Stomach (tissue), 9 donors: ENCODE measurements around the gene TGFB3. TPM values are rescaled to one million over a fixed set of nuclear protein-coding genes. Genes with fewer than 3 reads are reported as not detected.

Experiments used
- DNase-seq, 2 donors: peaks; one replicate each; pipeline versions ENCODE4 v3.0.0 to v3.0.0-alpha.2; 2013 to 2019
- H3K27ac ChIP-seq, 5 donors: fragments of 200-600 bp in 4 of 5; sonication (generic) in 4 of 5; one replicate each; pipeline ENCODE4 v1.5.1; 2013 to 2019; ENCODE audit warnings: mild to moderate bottlenecking in 1 of 5, moderate library complexity in 1 of 5
- H3K27me3 ChIP-seq, 3 donors: fragments of 200-600 bp; sonication (generic); one replicate each; pipeline ENCODE4 v1.5.1; 2017 to 2019; ENCODE audit warnings: mixed run types in 1 of 3
- H3K36me3 ChIP-seq, 4 donors: fragments of 200-600 bp; sonication (generic); 1 replicate in 3 of 4; 2 replicates in 1 of 4; pipeline ENCODE4 v1.5.1; 2016 to 2019
- H3K4me1 ChIP-seq, 4 donors: fragments of 200-600 bp; sonication (generic); one replicate each; pipeline ENCODE4 v1.5.1; 2016 to 2019
- H3K4me3 ChIP-seq, 4 donors: fragments of 200-600 bp; sonication (generic) in 3 of 4; one replicate each; pipeline ENCODE4 v1.5.1; 2016 to 2019; ENCODE audit warnings: mild to moderate bottlenecking in 1 of 4
- H3K9me3 ChIP-seq, 4 donors: fragments of 200-600 bp; sonication (generic); one replicate each; pipeline ENCODE4 v1.5.1; 2016 to 2019
- EP300 ChIP-seq: sonication (generic); formaldehyde crosslinking; IDR thresholded peaks from one replicate; pipeline ENCODE4 v1.6.1; 2017; ENCODE audit warnings: antibody characterized with exemption
- POLR2A ChIP-seq, 4 donors: fragments of 450-650 bp; IDR thresholded peaks; one replicate each; pipeline ENCODE4 v1.6.1; 2016; ENCODE audit warnings: antibody characterized with exemption in 4 of 4, control low read depth in 2 of 4, mild to moderate bottlenecking in 1 of 4, moderate library complexity in 1 of 4
- POLR2AphosphoS5 ChIP-seq, 3 donors: sonication (generic); formaldehyde crosslinking; IDR thresholded peaks; one replicate each; pipeline ENCODE4 v1.6.1; 2016; ENCODE audit warnings: antibody characterized with exemption in 3 of 3
- WGBS, 5 donors: extraction: QIAGEN DNeasy Blood & Tissue Kit in 3 of 5; methylation state at CpG; one replicate each; pipeline versions ENCODE4 v1.1.5 to v1.1.7; 2013 to 2018; 5-methylcytosine and 5-hydroxymethylcytosine counted together
- intact Hi-C: fragments of 100-400 bp; cut with DNase I; formaldehyde crosslinking; loops from one replicate; pipeline ENCODE4 v1.15.1; 2023; ENCODE audit warnings: low total_unique reads
- polyA plus RNA-seq, 3 donors: library from polyadenylated mRNA; stranded (reverse); fragments of 200-250 nt; gene quantifications; one replicate each; pipeline ENCODE4 v1.2.3, GENCODE V29; 2013
- total RNA-seq, 5 donors: library from RNA; depleted of rRNA; stranded (reverse); fragments of >200 nt; gene quantifications; one replicate each; pipeline versions ENCODE4 v1.1.0 to v1.2.3, GENCODE V29; 2014 to 2016
- TF ChIP-seq, protein P1 (sequence below), 7 experiments: fragments of 450-650 bp in 4 of 7; fragments of 200-600 bp in 3 of 7; sonication (generic) in 3 of 7; IDR thresholded peaks; one replicate each; pipeline ENCODE4 v1.5.1; 2016 to 2019; ENCODE audit warnings: antibody characterized with exemption in 7 of 7, control low read depth in 2 of 7, mild to moderate bottlenecking in 1 of 7
- donor health status: healthy with polysubstance abuse.
- donor health status: Bipolar disorder and iron deficiency.
- donor health status: healthy.

The TGFB3 gene
- total and polyA plus RNA-seq, 8 donors, result 2.0 to 24.6 (median 13.9) TPM; not detected in 1

DNA sequence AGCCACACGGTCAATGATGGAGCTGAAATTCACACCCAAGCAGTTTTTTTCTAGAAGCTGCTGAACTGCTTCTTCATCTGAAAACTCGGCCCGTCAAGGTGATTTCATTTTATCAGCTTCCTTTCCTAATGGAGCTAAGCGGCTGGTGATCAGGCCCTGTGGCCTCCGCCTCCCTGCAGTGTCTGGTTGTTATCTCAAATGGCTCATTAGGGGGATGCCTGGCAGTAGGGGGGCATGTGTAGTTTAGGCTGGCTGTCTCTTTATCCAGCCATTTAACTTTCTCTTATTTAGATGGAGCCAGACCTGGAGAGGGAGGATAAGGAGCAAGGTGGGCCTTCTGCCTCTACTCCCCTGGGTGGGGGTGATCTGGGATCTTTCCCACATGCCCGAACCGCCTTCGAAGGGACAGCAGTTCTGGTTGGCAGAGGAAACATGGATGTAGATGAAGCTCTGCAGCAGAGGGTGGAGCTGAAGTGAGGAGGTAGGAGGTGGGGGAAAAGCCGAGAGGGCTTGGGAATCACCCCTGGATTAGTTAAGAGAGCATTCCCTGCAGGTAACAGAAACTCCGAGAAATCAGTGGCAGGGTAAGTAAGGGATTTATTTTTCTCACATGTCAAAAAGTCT is 64.4 kb downstream of the TGFB3 start:
- DNase-seq, result no peak
- no peaks in the 10 kb centered on the region for H3K4me1 ChIP-seq
- intact Hi-C loops, result no loop called here
- no peaks in the 10 kb centered on the region for H3K27me3 ChIP-seq
- peaks cover 0 to 5% (median 0%) of the 10 kb centered on the region in 4 donors for H3K9me3 ChIP-seq
- H3K36me3 ChIP-seq, result peaks cover 0 to 6% (median 2%) of the 10 kb centered on the region in 4 donors
- no peak overlapping the region for H3K4me3 ChIP-seq
- TF ChIP-seq EP300, result no peak
- no peak for TF ChIP-seq POLR2AphosphoS5 (IDR thresholded peaks at IDR 0.05)
- no peak for TF ChIP-seq POLR2A (IDR thresholded peaks at IDR 0.05)
- TF ChIP-seq, protein P1, sequence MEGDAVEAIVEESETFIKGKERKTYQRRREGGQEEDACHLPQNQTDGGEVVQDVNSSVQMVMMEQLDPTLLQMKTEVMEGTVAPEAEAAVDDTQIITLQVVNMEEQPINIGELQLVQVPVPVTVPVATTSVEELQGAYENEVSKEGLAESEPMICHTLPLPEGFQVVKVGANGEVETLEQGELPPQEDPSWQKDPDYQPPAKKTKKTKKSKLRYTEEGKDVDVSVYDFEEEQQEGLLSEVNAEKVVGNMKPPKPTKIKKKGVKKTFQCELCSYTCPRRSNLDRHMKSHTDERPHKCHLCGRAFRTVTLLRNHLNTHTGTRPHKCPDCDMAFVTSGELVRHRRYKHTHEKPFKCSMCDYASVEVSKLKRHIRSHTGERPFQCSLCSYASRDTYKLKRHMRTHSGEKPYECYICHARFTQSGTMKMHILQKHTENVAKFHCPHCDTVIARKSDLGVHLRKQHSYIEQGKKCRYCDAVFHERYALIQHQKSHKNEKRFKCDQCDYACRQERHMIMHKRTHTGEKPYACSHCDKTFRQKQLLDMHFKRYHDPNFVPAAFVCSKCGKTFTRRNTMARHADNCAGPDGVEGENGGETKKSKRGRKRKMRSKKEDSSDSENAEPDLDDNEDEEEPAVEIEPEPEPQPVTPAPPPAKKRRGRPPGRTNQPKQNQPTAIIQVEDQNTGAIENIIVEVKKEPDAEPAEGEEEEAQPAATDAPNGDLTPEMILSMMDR (IDR thresholded peaks at IDR 0.05), result no peak
- H3K27ac ChIP-seq, result no peak overlapping the region
- WGBS, 5 donors, result 85 to 91% (median 90%) methylated on average over 10 of the region's 10 CpGs

DNA sequence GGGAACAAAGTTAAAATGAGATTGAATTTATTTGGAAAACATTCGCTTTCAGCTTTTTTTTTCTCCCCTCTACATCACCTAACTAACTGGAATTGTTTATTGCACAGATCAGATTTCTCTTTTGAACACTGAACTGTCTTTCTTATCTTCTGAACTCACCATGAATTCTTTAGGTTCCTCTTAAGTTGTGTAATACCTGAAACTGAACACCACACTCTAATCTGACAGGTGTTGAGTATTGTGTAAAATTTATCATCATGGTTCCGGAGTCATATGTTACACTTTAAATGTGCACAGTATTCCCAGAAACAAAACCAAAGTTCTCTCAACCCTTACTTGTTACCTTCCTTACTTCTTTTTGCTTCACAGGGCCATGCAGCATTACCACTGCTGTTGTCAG is 66.8 kb downstream of the TGFB3 start:
- Histone ChIP-seq H3K4me3 (no peak overlapping the region), H3K4me1 (no peaks in the 10 kb centered on the region), H3K36me3 (peaks cover 0 to 6% (median 2%) of the 10 kb centered on the region in 4 donors), H3K27ac (no peak overlapping the region), H3K9me3 (no peaks in the 10 kb centered on the region), H3K27me3 (no peaks in the 10 kb centered on the region)
- 94 to 100% (median 96%) methylated on average over 2 of the region's 2 CpGs for WGBS, 5 donors
- intact Hi-C loops, result no loop called here
- DNase-seq, result no peak
- no peak for TF ChIP-seq POLR2A (IDR thresholded peaks at IDR 0.05)

DNA sequence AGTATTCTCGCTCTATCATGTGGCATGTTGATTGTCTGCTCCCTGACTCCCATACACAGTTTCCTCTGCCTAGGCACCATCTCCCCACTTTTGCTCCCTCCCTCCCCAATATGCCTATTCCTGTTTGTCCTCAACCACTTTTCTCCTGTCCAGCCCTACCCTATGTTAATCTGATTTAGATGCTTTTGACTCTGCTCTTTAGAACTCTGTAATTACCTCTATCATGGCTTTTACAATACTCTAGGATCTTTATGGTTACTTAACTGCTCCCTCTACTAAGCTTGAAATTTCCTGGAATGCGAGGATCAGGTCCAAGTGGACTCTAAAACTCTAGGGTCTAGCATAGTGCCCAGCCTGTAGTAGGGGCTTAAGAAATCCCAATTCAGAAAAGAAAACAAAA is 68.6 kb downstream of the TGFB3 start:
- H3K36me3 ChIP-seq, result peaks cover 0 to 5% (median 3%) of the 10 kb centered on the region in 4 donors
- no peak overlapping the region for H3K4me3 ChIP-seq
- H3K4me1 ChIP-seq, result no peaks in the 10 kb centered on the region
- H3K27me3 ChIP-seq, result no peaks in the 10 kb centered on the region
- TF ChIP-seq EP300, result no peak
- TF ChIP-seq, protein P1 (IDR thresholded peaks at IDR 0.05), result no peak
- TF ChIP-seq POLR2A (IDR thresholded peaks at IDR 0.05), result no peak
- TF ChIP-seq POLR2AphosphoS5 (IDR thresholded peaks at IDR 0.05), result no peak
- H3K9me3 ChIP-seq, result no peaks in the 10 kb centered on the region
- H3K27ac ChIP-seq, result no peak overlapping the region
- WGBS, 5 donors, result 89 to 100% (median 97%) methylated on average over 2 of the region's 2 CpGs
- no peak for DNase-seq
- intact Hi-C loops, result no loop called here

DNA sequence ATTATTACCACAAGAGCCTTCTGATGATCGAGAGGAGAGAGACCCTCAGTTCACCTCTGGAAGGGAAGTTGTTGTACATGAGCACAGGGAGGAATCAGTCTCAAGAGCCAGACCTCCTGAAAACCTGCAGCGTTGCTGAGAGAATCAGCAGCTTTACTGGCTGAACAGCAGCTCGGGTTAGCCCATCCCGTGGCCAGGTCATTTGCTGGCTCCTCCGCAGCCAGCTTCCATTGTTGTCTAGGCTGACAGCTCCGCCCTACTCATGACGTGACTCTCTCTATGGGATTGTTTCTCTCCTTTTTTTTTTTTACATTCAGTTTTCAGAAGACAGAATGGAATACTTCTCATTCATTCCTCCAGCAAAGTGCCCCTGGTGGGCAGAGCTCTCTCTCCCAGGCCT is 69.9 kb downstream of the TGFB3 start:
- H3K36me3 ChIP-seq, result peaks cover 0 to 5% (median 0%) of the 10 kb centered on the region in 4 donors
- H3K27me3 ChIP-seq, result no peaks in the 10 kb centered on the region
- H3K4me3 ChIP-seq, result no peak overlapping the region
- peak in 1 of 2 donors; percentile 73 for DNase-seq
- no peak overlapping the region for H3K27ac ChIP-seq
- H3K9me3 ChIP-seq, result no peaks in the 10 kb centered on the region
- TF ChIP-seq POLR2A (IDR thresholded peaks at IDR 0.05) (no peak), EP300 (no peak), POLR2AphosphoS5 (IDR thresholded peaks at IDR 0.05) (no peak)
- TF ChIP-seq, protein P1 (IDR thresholded peaks at IDR 0.05), result no peak
- WGBS, 5 donors, result 68 to 78% (median 74%) methylated on average over 7 of the region's 7 CpGs
- intact Hi-C loops, result no loop called here
- H3K4me1 ChIP-seq, result peaks cover 0 to 8% (median 0%) of the 10 kb centered on the region in 4 donors

DNA sequence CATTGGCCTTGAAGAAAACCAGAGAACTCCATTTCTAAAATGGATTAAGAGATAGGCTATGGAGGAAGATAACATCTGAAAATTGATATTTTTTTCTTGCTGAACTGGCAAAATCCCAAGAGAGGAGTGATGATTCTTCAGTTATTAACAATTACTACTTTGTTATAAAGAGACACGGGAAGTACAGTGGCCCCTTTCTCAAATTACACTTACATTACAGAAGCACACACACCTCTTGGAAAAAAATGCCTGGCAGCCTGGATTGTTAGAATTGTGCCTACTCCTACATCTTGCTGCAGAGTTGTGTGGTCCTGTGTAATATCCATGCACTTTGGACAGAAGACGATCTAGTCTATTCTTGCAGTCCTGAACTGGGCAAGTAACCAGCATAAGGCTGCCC is 71.7 kb downstream of the TGFB3 start:
- H3K4me1 ChIP-seq, result peaks cover 0 to 15% (median 7%) of the 10 kb centered on the region in 4 donors
- no peaks in the 10 kb centered on the region for H3K27me3 ChIP-seq
- H3K36me3 ChIP-seq, result peaks cover 0 to 5% (median 0%) of the 10 kb centered on the region in 4 donors
- TF ChIP-seq EP300, result no peak
- no peak for TF ChIP-seq POLR2A (IDR thresholded peaks at IDR 0.05)
- no peak for TF ChIP-seq POLR2AphosphoS5 (IDR thresholded peaks at IDR 0.05)
- TF ChIP-seq, protein P1 (IDR thresholded peaks at IDR 0.05), result no peak
- H3K9me3 ChIP-seq, result no peaks in the 10 kb centered on the region
- DNase-seq, result no peak
- no peak overlapping the region for H3K27ac ChIP-seq
- H3K4me3 ChIP-seq, result no peak overlapping the region
- intact Hi-C loops, result no loop called here
- WGBS, 5 donors, result 68 to 73% (median 69%) methylated on average over 2 of the region's 2 CpGs
